Neural progenitor cell (in vitro differentiated cells): Measurements from ENCODE around the gene FRS2.

Source experiments
- CTCF ChIP-seq: fragments of 200-600 bp; sonication (generic); IDR thresholded peaks from 2 replicates; pipeline ENCODE4 v1.5.1; 2017; ENCODE audit warnings: antibody characterized with exemption, mild to moderate bottlenecking
- EZH2 ChIP-seq: fragments of 200-600 bp; sonication (generic); IDR thresholded peaks from 2 replicates; pipeline ENCODE4 v1.6.1; 2017; ENCODE audit warnings: antibody characterized with exemption, mild to moderate bottlenecking, moderate library complexity
- EZH2phosphoT487 ChIP-seq: fragments of 200-600 bp; sonication (generic); IDR thresholded peaks from 2 replicates; pipeline ENCODE4 v1.6.1; 2017; ENCODE audit warnings: antibody characterized with exemption

- TF ChIP-seq CTCF = no peak
- no peak for TF ChIP-seq EZH2phosphoT487
- TF ChIP-seq EZH2 = no peak
These were observed 93.1 kb downstream of the FRS2 start for GRCh38 chr12:69563166-69563762.
